HL-60 (cell line): Measurements from ENCODE around the gene ZP3.
"Not testable (repeated sequence)": the region's sequence is repeated elsewhere in the genome, so short reads cannot be mapped to it uniquely, and the experiment has no call there.

Experiments used
- CTCF ChIP-seq: IDR thresholded peaks from one replicate; pipeline ENCODE4 v1.5.1; 2011; ENCODE audit warnings: low read length, control low read depth, inconsistent platforms; ENCODE audit not compliant: insufficient read depth
- GABPA ChIP-seq: IDR thresholded peaks from 2 replicates; pipeline ENCODE4 v1.6.1; 2012; ENCODE audit warnings: low read depth
- POLR2AphosphoS5 ChIP-seq: IDR thresholded peaks from 2 replicates; pipeline ENCODE4 v1.6.1; 2012; ENCODE audit warnings: low read depth
- REST ChIP-seq: IDR thresholded peaks from 2 replicates; pipeline ENCODE4 v1.6.1; 2012; ENCODE audit warnings: low read depth; ENCODE audit not compliant: insufficient replicate concordance

GRCh38 chr7:76487969-76488368, 63.2 kb downstream of the ZP3 start:
- not testable (repeated sequence) for TF ChIP-seq CTCF, POLR2AphosphoS5, GABPA, REST
